HG03521 (cell line): ENCODE measurements around the gene EPS8L3.
"Not testable (repeated sequence)": the region's sequence is repeated elsewhere in the genome, so short reads cannot be mapped to it uniquely, and the experiment has no call there.

ENCODE experiments used
- ATAC-seq: cut with Tn5 transposase; IDR thresholded peaks from one replicate; pipeline ENCODE4 v1.9.1; 2021; ENCODE audit warnings: mild to moderate bottlenecking, moderate library complexity; ENCODE audit not compliant: unreplicated experiment

Gene EPS8L3

DNA sequence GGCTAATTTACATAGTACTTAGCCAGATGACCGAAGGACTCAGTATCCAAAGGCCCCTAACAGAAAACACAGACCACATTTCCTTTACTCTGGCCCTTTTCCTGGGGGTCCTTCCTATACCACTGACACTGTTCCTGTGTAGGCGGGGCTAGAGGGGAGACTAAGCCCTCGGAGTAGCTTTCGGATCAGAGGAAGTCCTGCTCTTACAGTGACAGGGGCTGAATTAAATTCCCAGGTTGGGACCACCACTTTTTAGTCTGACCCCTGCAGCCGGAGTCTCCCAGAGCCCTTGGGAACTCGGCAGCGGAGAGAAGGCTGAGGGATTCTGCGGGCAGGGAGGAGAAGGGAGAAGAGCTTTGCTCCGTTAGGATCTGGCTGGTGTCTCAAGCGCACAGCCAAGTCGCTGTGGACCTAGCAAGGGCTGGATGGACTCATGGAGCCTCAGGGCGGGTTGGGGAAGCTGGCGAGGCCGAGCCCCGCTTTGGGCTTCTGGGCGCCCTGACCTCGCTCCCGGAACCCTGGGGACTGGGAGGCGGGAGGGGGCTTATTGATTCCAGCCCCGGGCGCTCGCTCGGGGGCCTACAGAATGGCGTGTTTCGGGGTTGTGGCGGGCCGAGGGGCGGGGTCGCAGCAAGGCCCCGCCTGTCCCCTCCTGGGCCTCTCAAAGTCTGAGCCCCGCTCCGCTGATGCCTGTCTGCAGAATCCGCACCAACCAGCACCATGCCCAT lies 52.0 kb downstream of the EPS8L3 start, which contains the start of gene GSTM5:
GSTM5 (plus strand) TSS at position 659 of the 728 bp plus-strand sequence; CDS start at position 721, 62 bp downstream.
- not testable (repeated sequence) for ATAC-seq

GRCh38 chr1:109709822-109710221 lies 53.9 kb downstream of the EPS8L3 start:
- ATAC-seq = not testable (repeated sequence)

DNA sequence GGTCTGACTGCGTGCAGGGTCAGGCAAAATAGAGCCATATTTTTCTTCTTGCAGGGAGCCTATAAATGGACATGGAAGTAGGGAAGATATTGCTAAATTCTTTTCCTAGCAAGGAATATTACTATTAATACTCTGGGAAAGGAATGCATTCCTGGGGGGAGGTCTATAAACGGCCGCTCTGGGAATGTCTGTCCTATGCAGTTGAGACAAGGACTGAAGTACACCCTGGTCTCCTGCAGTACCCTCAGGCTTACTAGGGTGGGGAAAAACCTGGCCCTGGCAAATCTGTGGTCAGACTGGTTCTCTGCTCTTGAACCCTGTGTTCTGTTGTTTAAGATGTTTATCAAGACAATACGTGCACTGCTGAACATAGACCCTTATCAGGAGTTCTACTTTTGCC lies 54.8 kb downstream of the EPS8L3 start:
- ATAC-seq = not testable (repeated sequence)

GRCh38 chr1:109705411-109705810 lies 58.3 kb downstream of the EPS8L3 start:
- no peak for ATAC-seq

DNA sequence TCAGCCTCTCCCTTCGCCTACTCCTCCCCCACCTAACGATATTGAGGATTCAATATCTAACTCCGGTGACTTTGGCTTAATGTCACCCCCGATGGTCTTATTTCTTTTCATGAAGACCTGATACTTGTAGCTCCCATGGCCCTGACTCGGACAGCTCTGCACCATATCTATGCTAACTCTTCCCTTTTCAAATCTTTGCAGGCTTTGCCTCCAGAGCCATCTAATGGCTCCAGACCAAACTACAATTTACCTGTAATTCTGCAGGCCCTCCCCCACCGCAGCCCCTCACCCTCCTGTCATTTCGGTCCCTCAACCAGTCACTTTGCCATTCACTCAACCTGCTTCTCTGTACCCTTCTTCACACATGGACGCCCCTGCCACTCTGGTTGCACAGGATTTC lies 59.5 kb downstream of the EPS8L3 start:
- ATAC-seq = no peak

DNA sequence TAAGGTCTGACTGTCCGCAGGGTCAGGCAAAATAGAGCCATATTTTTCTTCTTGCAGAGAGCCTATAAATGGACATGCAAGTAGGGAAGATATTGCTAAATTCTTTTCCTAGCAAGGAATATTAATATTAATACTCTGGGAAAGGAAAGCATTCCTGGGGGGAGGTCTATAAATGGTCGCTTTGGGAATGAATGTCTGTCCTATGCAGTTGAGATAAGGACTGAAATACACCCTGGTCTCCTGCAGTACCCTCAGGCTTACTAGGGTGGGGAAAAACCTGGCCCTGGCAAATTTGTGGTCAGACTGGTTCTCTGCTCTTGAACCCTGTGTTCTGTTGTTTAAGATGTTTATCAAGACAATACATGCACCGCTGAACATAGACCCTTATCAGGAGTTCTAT lies 60.8 kb downstream of the EPS8L3 start:
- ATAC-seq = not testable (repeated sequence)
